H1 (cell line): ENCODE measurements around the gene SPRYD3. TPM values are rescaled to one million over a fixed set of nuclear protein-coding genes. Genes with fewer than 3 reads are reported as not detected.

Source experiments
- ATF3 ChIP-seq: IDR thresholded peaks from 2 replicates; pipeline ENCODE4 v1.6.1; 2011; ENCODE audit warnings: low read depth, mild to moderate bottlenecking, low read length; ENCODE audit not compliant: insufficient read depth
- BRCA1 ChIP-seq: IDR thresholded peaks from 2 replicates; pipeline ENCODE4 v1.6.1; 2012; ENCODE audit warnings: low read depth, low read length, improper control_type of control experiment
- CTBP2 ChIP-seq: IDR thresholded peaks from 2 replicates; pipeline ENCODE4 v1.7.0; 2011; ENCODE audit warnings: borderline replicate concordance, mild to moderate bottlenecking, moderate library complexity, mixed read lengths, low read length; ENCODE audit not compliant: insufficient read depth, insufficient read length
- KDM1A ChIP-seq: fragments of 200-600, 300-600 bp; sonication (generic); IDR thresholded peaks from 2 replicates; pipeline ENCODE4 v1.7.1; 2016; ENCODE audit warnings: mild to moderate bottlenecking, low read length, borderline replicate concordance
- NANOG ChIP-seq: IDR thresholded peaks from 2 replicates; pipeline ENCODE4 v1.6.1; 2011; ENCODE audit warnings: low read length, low read depth, mild to moderate bottlenecking, inconsistent platforms; ENCODE audit not compliant: insufficient read depth, poor library complexity, severe bottlenecking
- NRF1 ChIP-seq: IDR thresholded peaks from 2 replicates; pipeline ENCODE4 v1.6.1; 2011; ENCODE audit warnings: mild to moderate bottlenecking, low read depth, low read length, improper control_type of control experiment
- RBBP5 ChIP-seq: IDR thresholded peaks from 2 replicates; pipeline ENCODE4 v1.7.1; 2012; ENCODE audit warnings: low read depth, mild to moderate bottlenecking, inconsistent platforms, low read length, moderate library complexity, borderline replicate concordance
- SRF ChIP-seq: IDR thresholded peaks from 2 replicates; pipeline ENCODE4 v1.6.1; 2011; ENCODE audit warnings: mild to moderate bottlenecking, low read depth, low read length, moderate library complexity
- TEAD4 ChIP-seq: IDR thresholded peaks from 2 replicates; pipeline ENCODE4 v1.6.1; 2012; ENCODE audit warnings: low read depth, low read length, inconsistent platforms, mixed read lengths
- polyA plus RNA-seq, 7 experiments: library from polyadenylated mRNA; depleted of rRNA in 3 of 7; stranded (reverse) in 5 of 7; unstranded in 2 of 7; fragments of >200 nt in 5 of 7; fragments of 200-250 nt in 2 of 7; gene quantifications; 1 replicate in 5 of 7; 2 replicates in 1 of 7; 4 replicates in 1 of 7; pipeline versions ENCODE4 v1.2.1 to v1.2.3, GENCODE V29; 2011 to 2013; ENCODE audit warnings: missing spikeins in 2 of 7, mixed read lengths in 2 of 7
- total RNA-seq: library from RNA; stranded (reverse); fragmentation: NEBNext Ultra II Directional; extraction: Animal tissue kit (Norgen Biotek cat#: 25700); gene quantifications from 2 replicates; pipeline ENCODE4 v1.2.1, GENCODE V29; 2021

SPRYD3 gene
- total and polyA plus RNA-seq, 2 of the 8 experiments (the other 6 are each of a cell fraction or from before 2014, with no cell fraction given) = 6.8 to 8.0 TPM

GRCh38 chr12:53048780-53049401 is 30.3 kb downstream of the SPRYD3 start (continued):
- TF ChIP-seq BRCA1 (no peak), NANOG (no peak), CTBP2 (peak; percentile 64), RBBP5 (0 out of 2 replicates have a peak, but pooled peaks have one; percentile 10), NRF1 (no peak), ATF3 (no peak), TEAD4 (peak; percentile 86), SRF (no peak), KDM1A (no peak)
